ENCODE measurements around the gene TAOK3. TPM values are rescaled to one million over a fixed set of nuclear protein-coding genes. Genes with fewer than 3 reads are reported as not detected.

TAOK3 gene
- total RNA-seq, 1 experiment from 2014 or later = 39.1 TPM

- Mint-ChIP-seq H3K27ac (ENCODE audit: unreplicated experiment) (no peak overlapping the region), H3K4me1 (ENCODE audit: low read depth, unreplicated experiment) (peaks cover 28% of the 10 kb centered on the region), H3K36me3 (ENCODE audit: insufficient read depth, unreplicated experiment) (no peaks in the 10 kb centered on the region), H3K9me3 (ENCODE audit: low read depth, unreplicated experiment) (no peaks in the 10 kb centered on the region), H3K4me3 (ENCODE audit: low read depth, unreplicated experiment) (no peak overlapping the region), H3K27me3 (ENCODE audit: unreplicated experiment) (no peaks in the 10 kb centered on the region)
- CTCF ChIA-PET = interaction anchor here (0.6 to 1.2 kb wide), 4 partner anchors 69 to 1750 kb away, joined by 3 to 4 read pairs (median 3); partner anchors contain the start of gene SUDS3
- no peak for DNase-seq
- no TSS peak for BruUV-seq (replicated peaks)
- TF ChIP-seq CTCF (IDR thresholded peaks at IDR 0.05; ENCODE audit: unreplicated experiment) = no peak
- intact Hi-C loops (cut with micrococcal nuclease; ENCODE audit: unreplicated experiment) = no loop called here
Measured at GRCh38 chr12:118307069-118307954, 65.4 kb downstream of the TAOK3 start.

DNA sequence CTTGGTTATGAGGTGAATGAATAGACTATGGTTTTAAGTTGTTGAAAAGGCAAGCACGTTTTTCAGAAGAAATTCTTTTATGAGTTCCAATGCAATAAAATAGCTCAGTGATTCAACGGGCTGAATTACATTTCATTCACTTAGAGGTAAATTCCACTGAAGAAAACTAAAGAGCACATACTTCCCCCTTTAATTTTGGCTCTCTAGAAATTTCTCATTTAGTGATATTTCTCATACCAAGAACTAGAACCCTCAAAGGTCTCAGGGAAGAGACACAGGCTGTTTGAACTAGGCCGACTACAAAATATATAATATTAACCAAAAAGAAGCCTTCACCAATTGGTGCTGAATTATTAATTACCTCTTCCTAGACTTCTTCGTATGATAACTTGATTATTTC lies 68.6 kb downstream of the TAOK3 start:
- H3K27ac Mint-ChIP-seq (ENCODE audit: unreplicated experiment) = no peak overlapping the region
- CTCF ChIA-PET = no interaction called here
- peaks cover 38% of the 10 kb centered on the region for H3K4me1 Mint-ChIP-seq (ENCODE audit: low read depth, unreplicated experiment)
- intact Hi-C loops (cut with micrococcal nuclease; ENCODE audit: unreplicated experiment) = loop anchor here (5.0 kb wide), 1 partner anchor 68 kb away; the partner anchor contains the start of gene TAOK3
- H3K4me3 Mint-ChIP-seq (ENCODE audit: low read depth, unreplicated experiment) = no peak overlapping the region
- DNase-seq = no peak
- BruUV-seq (replicated peaks) = no TSS peak
- no peak for TF ChIP-seq CTCF (IDR thresholded peaks at IDR 0.05; ENCODE audit: unreplicated experiment)
- H3K27me3 Mint-ChIP-seq (ENCODE audit: unreplicated experiment) = no peaks in the 10 kb centered on the region
- no peaks in the 10 kb centered on the region for H3K36me3 Mint-ChIP-seq (ENCODE audit: insufficient read depth, unreplicated experiment)
- H3K9me3 Mint-ChIP-seq (ENCODE audit: low read depth, unreplicated experiment) = no peaks in the 10 kb centered on the region

DNA sequence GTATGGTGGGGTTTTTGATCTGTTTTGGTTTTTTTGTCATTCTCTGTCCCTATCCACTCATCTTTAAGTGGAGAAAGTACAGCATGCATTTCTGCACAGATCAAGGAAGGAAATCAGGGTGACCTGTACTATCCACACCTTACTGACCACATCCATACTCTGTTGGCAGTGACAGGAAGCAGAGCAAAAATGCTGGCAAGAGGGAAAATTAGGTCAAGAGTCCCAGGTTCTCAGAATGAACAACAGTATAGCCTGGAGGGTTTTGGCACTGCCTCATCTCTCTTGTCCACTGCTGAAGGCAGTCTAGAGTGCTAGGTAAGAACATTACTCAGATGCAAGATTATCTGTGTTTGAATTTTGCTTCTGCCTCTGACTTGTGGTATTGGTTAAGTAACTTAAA lies 70.7 kb downstream of the TAOK3 start:
- Mint-ChIP-seq H3K9me3 (ENCODE audit: low read depth, unreplicated experiment) (no peaks in the 10 kb centered on the region), H3K27ac (ENCODE audit: unreplicated experiment) (no peak overlapping the region), H3K4me1 (ENCODE audit: low read depth, unreplicated experiment) (peaks cover 38% of the 10 kb centered on the region), H3K4me3 (ENCODE audit: low read depth, unreplicated experiment) (no peak overlapping the region), H3K27me3 (ENCODE audit: unreplicated experiment) (no peaks in the 10 kb centered on the region), H3K36me3 (ENCODE audit: insufficient read depth, unreplicated experiment) (no peaks in the 10 kb centered on the region)
- intact Hi-C loops (cut with micrococcal nuclease; ENCODE audit: unreplicated experiment) = loop anchor here (5.0 kb wide), 1 partner anchor 70 kb away; the partner anchor contains the start of gene TAOK3
- no TSS peak for BruUV-seq (replicated peaks)
- DNase-seq = peak; percentile 45
- CTCF ChIA-PET = no interaction called here
- no peak for TF ChIP-seq CTCF (IDR thresholded peaks at IDR 0.05; ENCODE audit: unreplicated experiment)

- peaks cover 38% of the 10 kb centered on the region for H3K4me1 Mint-ChIP-seq (ENCODE audit: low read depth, unreplicated experiment)
- CTCF ChIA-PET = interaction anchor here (0.6 kb wide), 1 partner anchor 682 kb away, joined by 5 read pairs; no protein-coding TSS in a partner anchor
- intact Hi-C loops (cut with micrococcal nuclease; ENCODE audit: unreplicated experiment) = loop anchor here (5.0 kb wide), 1 partner anchor 72 kb away; the partner anchor contains the start of gene TAOK3
- TF ChIP-seq CTCF (IDR thresholded peaks at IDR 0.05; ENCODE audit: unreplicated experiment) = no peak
- H3K36me3 Mint-ChIP-seq (ENCODE audit: insufficient read depth, unreplicated experiment) = no peaks in the 10 kb centered on the region
- H3K9me3 Mint-ChIP-seq (ENCODE audit: low read depth, unreplicated experiment) = no peaks in the 10 kb centered on the region
- no peak overlapping the region for H3K27ac Mint-ChIP-seq (ENCODE audit: unreplicated experiment)
- no TSS peak for BruUV-seq (replicated peaks)
- no peak for DNase-seq
- H3K27me3 Mint-ChIP-seq (ENCODE audit: unreplicated experiment) = no peaks in the 10 kb centered on the region
- no peak overlapping the region for H3K4me3 Mint-ChIP-seq (ENCODE audit: low read depth, unreplicated experiment)
Measured at GRCh38 chr12:118299791-118300460, 72.8 kb downstream of the TAOK3 start.
